Measurements from ENCODE around the gene SLC25A27.
"Not testable (repeated sequence)": the region's sequence is repeated elsewhere in the genome, so short reads cannot be mapped to it uniquely, and the experiment has no call there.

Gene SLC25A27, protein sequence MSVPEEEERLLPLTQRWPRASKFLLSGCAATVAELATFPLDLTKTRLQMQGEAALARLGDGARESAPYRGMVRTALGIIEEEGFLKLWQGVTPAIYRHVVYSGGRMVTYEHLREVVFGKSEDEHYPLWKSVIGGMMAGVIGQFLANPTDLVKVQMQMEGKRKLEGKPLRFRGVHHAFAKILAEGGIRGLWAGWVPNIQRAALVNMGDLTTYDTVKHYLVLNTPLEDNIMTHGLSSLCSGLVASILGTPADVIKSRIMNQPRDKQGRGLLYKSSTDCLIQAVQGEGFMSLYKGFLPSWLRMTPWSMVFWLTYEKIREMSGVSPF

DNA sequence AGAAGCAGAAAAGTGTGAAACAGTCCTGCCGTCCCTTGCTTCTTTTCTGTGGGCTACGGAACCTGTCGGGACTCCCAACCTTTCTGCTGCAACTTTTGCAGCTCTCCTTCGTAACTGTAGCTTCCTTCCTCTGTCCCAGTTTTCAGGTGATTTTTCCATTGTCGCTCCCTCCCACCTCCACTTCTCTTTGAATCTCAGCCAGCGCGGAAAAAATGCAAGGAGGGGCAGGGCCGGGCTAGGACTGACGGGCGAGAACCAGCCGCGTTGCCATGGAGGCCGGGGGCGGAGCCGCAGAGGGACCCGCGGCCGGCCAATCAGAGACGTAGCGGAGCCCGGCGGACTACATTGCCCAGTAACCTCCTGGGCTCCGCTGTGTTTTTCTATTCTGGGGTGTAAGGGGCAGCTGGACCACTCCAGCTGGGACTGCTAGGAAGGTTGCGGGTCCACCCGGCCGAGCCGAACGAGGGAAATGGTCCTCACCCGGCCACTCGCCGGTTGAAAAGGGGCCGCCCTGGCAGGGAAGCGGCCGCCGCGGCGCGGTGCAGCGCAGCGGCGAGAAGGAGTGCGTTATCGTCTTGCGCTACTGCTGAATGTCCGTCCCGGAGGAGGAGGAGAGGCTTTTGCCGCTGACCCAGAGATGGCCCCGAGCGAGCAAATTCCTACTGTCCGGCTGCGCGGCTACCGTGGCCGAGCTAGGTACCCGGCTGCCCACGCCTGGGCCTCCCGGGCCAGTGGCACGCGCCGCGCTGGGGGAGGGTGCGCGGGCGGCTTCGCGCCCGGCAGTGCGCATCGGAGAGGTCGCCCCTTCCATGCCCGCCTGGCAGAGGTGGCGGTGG lies at the start of gene SLC25A27, which contains the start of gene CYP39A1:
Gene SLC25A27 (plus strand): TSS at position 373 of the 836 bp plus-strand sequence. CDS start 218 bp downstream, at position 591.
Gene CYP39A1 (minus strand): TSS at position 216 of the 836 bp plus-strand sequence. CDS start 236 bp downstream, outside the sequence.
- DNase-seq, result peak; percentile 93 to 99 (median 96)
- intact Hi-C loops (cut with DNase I), result no loop called here

DNA sequence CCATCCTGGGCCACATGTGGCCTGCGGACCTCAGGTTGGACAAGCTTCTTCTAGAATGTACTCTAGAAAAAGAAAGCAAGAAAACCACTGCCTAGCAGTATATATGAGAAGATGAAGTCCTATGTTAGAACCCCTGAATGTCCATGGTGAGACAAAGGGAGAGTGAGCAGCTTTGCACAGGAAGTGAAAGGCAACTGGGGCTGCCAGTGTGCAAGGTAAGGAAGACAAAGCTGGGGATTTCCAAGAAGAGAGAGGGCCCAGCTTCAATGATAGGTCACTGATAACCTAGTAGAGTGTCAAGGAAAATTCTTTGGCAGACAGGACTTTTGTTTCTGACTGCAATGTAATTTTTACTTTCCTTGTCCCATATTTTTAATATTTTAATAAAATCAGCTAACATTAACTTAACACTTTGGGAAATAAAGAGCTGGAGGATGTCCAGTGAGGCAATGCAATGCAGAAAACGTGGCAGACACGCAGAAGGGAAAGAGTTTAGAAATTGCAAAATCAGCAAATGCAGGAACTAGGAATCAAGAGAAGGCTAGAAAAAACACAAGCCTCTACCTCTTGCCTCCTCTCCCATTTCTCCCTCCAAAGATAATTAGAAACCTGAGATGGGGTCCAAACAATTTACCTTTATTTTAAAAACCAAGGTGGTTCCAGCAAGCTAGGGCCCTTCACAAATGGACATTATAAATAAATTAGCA lies 47.5 kb upstream of the SLC25A27 start:
- intact Hi-C loops (cut with DNase I), result no loop called here
- no peak for DNase-seq

DNA sequence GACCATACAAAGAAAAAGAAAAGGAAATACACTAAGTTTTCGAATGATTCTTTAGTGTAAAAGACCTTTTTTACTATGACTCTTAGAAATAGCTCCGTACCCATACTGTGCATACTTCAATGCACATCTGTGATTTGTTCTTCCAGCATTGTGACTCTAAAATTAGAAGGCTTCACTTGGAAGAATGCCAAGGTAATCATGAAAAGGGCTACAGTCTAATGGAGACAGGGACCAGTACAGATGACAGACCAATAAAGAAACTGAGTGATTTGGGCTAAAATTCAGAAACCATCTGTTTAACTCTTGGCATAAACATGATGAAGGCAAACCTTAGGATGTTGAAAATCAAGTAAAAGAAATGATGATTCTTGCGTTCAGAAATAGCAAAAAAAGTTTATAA lies 46.4 kb upstream of the SLC25A27 start:
- intact Hi-C loops (cut with DNase I), result no loop called here
- no peak for DNase-seq

DNA sequence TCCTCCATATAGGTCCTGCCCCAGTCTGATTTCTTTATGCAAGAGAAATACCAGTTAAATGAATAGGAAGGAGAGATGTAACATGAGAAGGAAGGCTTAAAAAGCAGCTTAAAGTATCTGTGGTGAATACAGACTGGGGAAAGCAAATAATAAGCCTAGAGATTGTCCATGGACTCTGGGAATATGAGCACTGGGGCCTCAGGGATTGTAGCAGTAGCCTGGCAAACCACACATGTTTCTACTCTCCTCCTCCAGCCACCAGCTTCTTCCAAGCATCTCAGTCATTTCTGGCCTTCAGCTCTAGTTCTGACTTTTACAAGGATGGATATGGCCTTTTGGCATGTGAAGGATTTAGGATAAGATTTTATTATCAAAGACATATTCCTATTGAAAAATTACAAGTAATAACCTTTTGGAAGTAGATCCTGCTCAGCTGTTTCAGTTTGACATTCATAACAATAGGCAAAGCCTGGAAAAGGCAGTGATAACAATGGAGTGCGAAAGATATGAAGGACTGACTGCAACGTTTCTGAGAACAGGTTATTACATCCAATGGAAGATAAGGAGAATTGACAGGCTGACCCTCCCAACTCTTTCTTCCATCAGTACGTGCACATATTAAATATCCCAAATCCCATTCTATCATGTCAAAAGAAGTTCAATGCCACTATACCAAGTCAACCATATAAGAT lies 41.8 kb upstream of the SLC25A27 start:
- intact Hi-C loops (cut with DNase I), result no loop called here
- DNase-seq, result no peak

DNA sequence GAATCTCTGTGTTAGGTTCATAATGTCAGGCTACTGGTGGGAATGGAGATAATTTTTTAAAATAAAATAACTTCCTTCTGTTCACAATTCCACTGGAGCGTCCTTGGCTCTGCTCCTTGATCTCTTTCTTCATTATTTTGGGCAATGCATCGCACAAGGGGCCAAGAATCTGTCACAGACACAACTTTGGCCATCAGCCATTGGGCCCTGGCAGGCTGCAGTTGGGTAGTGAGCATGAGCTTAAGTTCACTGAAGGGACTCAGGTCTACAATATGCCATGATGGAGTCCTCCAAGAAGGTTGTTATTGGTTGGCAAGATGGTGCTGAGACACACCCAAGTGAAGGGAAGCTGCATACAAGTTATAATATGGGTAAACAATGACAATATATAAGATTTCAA lies 40.1 kb upstream of the SLC25A27 start:
- DNase-seq, result peak in 1 of 10 donors; percentile 20
- intact Hi-C loops (cut with DNase I), result no loop called here

DNA sequence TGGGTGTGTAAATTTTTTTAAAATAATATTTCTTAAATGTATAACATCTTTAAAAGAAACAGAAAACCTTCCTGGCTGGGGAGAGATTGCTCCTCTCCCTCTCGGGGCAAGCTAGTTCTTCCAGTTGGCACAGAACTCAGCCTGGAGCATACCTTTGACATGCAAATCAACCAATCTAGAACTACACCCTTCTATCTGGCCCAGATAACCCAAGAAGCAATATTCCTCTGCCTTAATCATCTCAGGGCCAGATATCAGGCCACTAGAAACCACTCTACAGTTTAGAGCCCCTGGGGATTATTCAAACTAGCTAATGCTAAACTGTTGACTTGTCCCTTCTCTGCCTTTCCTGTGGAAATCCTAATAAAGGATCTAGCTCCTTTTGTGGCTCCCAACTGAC lies 34.0 kb upstream of the SLC25A27 start:
- intact Hi-C loops (cut with DNase I), result no loop called here
- DNase-seq, result no peak

DNA sequence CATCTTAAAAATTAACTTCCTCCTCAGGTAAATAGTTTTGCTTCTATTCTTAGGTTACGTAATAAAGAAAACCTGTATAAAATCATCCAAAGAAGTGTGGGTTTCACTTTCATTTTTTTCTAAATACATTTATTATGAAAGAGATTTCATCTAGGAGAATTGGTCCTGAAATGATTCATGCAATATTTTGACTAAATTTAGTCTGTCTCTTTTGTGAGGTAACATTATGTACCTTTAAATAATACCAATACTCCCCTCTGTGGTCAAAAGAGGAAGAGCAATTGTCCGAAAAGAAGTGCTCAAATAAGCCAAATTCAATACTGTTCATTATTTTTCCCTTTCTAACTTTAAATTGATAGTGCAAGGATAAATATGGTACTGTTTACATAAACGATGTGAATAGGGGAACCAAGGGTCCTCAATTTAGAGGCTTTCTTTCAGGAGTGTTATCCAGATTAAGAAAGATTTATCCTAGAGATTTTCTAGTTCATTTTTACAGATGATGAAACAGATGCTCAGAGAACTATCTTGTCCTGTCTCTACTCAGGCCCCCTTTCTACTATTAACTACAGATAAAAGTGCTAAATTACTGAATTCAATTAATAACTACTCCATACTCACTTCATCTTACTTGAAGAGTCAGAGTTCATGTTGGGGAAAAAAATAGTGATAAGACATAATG lies 26.4 kb upstream of the SLC25A27 start:
- intact Hi-C loops (cut with DNase I), result loop anchor here (1.0 to 10.0 kb wide), 4 partner anchors 134 to 532 kb away; partner anchors contain the start of gene RCAN2
- no peak for DNase-seq

DNA sequence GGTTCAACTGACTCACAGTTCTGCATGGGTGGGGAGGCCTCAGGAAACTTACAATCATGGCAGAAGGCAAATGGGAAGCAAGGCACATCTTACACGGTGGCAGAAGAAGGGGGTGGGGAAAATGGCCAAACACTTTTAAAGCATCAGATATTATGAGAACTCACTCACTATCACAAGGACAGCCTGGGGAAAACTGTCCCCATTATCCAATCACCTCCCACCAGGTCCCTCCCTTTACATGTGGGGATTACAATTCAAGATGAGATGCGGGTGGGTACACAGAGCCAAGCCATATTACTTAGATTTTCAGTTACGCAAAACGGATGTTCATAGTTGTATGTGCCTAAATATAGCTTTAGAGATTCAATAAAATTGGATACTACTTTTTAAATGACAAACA lies 25.8 kb upstream of the SLC25A27 start:
- intact Hi-C loops (cut with DNase I), result loop anchor here (1.0 to 10.0 kb wide), 4 partner anchors 135 to 532 kb away; partner anchors contain the start of gene RCAN2
- DNase-seq, result no peak

DNA sequence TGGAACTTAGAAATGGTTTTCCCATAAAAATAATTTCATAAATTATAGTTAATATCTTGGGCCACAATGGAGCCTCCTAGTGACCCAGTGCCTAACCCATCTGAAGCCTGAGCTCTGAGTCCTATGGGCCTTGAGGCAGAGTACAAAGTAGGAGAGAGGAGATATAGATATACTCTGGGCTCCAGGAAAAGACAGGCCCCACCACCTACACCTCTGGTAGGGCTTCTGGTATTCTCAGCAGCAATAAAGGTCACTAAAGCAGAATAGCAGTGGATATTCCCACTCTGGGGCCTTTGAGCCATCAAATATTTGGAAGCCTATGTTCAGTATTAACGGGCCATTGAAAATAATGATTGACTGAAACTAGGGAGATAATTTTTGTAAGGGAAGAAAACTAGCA lies 24.3 kb upstream of the SLC25A27 start:
- intact Hi-C loops (cut with DNase I), result loop anchor here (5.0 to 10.0 kb wide), 3 partner anchors 136 to 534 kb away; partner anchors contain the start of gene RCAN2
- DNase-seq, result no peak

DNA sequence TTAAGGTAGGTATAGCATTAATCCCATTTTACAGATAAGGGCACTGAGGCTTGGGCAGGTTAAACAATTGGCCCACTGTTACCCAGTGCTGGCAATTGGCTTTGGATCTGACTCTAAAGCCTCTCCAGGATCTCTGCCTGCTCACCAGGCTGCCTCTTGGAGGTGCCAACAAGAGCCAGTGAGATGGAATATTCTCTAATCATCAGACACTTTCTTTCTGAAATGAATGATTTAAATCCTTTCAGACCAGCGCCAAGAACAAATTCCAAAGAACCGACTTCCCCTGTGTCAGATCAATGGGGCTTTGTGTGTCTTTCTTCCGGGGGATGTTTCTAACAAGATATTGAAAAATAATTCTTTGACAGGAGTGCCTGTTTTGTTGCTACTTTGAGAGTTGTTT lies 23.8 kb upstream of the SLC25A27 start:
- no peak for DNase-seq
- intact Hi-C loops (cut with DNase I), result loop anchor here (5.0 to 10.0 kb wide), 3 partner anchors 137 to 534 kb away; partner anchors contain the start of gene RCAN2

DNA sequence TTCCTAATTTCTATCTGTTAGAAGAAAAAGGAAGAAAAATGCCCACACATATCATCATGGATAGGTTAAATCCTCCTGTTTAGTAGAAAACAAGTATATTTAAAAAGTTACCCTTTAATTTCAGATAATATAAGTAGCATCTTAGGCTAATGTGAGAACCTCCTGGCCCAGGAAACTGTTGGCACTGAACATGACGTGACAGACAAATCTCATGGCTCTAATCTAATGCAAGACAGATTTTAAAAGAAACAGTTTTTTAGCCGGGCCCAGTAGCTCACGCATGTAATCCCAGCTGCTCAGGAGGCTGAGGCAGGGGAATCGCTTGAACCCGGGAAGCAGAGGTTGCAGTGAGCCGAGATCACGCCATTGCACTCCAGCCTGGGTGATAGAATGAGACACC lies 23.1 kb upstream of the SLC25A27 start:
- intact Hi-C loops (cut with DNase I), result loop anchor here (5.0 to 10.0 kb wide), 3 partner anchors 137 to 535 kb away; partner anchors contain the start of gene RCAN2
- no peak for DNase-seq

DNA sequence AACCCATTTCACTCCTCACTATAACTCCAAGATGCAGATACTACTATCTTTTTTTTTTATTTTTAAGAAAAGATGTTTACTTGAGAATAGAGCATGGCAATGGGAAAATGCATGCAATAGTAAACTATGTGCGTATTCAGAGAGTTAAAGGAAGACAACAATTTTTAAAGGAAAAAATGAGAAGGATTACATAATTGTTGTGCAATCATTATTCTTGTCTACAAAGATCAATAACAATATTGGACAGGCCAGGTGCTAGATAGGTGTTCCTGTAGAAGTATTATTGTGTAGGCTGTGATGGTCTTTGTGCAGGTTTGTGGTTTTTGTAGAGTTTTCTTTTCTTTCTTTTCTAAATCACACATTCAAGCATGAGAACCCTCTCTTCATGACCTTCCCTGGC lies 20.7 kb upstream of the SLC25A27 start:
- no peak for DNase-seq
- intact Hi-C loops (cut with DNase I), result no loop called here

DNA sequence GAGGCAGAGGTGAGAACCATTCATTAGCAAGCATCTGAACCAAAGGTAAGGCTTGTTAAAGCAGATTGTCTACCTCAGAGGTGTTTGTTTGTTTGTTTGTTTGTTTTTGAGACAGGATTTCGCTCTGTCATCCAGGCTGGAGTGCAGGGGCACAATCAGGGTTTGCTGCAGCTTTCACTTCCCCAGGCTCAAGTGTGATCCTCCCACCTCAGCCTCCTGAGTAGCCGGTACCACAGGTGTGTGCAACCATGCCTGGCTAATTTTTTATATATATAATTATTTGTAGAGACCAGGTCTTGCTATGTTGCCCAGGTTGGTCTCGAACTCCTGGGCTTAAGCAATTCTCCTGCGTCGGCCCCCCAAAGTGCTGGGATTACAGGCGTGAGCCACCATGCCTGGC lies 17.3 kb upstream of the SLC25A27 start:
- intact Hi-C loops (cut with DNase I), result no loop called here
- DNase-seq, result no peak

DNA sequence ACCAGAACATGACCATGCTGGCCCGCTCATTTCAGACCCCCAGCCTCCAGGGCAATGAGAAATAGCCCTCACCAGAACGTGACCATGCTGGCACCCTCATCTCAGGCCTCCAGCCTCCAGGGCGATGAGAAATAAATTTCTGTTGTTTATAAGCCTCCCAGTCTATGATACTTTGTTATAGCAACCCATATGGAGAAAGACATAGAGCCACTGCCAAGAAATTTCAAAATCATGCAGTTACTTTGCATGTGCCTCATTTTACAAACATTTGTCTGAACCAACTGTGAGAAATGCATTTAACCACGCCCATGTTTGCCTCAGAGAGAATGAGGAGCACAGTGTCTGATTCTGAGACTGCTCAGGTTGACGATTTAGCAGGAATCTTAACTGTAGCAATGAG lies 15.6 kb upstream of the SLC25A27 start:
- intact Hi-C loops (cut with DNase I), result no loop called here
- no peak for DNase-seq

DNA sequence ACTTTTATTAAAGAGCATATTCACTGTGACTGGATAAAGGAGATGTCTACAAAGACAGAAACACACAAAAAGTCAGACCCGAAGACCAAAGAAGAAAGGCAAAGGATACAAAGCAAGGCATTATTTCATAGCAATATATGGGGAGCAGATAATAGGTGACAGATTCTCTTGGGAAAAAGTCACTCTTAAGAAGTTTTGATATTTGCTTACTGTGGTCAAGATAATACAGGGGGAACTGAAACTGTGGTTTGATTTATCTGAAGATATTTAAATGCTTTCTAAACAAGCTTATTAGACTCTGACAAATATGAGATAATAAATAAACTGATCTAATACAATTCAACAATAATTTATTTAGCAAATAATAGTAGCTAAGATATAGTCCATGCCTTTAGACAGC lies 14.8 kb upstream of the SLC25A27 start:
- no peak for DNase-seq
- intact Hi-C loops (cut with DNase I), result no loop called here

DNA sequence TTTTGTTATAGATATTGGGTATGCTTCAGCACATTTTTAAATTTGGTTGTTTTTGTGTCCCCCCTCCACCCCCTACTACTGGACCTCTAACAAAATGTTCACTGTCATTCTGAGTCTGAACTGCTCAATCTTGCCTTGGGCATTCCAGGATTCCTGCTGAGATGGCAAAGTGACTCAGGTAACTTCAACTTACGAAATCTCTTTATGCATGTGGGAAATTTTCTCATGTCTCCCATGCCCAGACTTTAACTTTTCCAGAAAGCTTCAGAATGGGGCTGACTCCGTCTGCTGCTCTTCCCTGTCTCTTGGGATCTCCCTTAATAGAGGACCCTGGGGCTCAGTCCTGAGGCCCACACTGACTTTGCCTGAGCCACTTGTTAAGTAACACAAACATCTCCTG lies 14.1 kb upstream of the SLC25A27 start:
- no peak for DNase-seq
- intact Hi-C loops (cut with DNase I), result no loop called here

DNA sequence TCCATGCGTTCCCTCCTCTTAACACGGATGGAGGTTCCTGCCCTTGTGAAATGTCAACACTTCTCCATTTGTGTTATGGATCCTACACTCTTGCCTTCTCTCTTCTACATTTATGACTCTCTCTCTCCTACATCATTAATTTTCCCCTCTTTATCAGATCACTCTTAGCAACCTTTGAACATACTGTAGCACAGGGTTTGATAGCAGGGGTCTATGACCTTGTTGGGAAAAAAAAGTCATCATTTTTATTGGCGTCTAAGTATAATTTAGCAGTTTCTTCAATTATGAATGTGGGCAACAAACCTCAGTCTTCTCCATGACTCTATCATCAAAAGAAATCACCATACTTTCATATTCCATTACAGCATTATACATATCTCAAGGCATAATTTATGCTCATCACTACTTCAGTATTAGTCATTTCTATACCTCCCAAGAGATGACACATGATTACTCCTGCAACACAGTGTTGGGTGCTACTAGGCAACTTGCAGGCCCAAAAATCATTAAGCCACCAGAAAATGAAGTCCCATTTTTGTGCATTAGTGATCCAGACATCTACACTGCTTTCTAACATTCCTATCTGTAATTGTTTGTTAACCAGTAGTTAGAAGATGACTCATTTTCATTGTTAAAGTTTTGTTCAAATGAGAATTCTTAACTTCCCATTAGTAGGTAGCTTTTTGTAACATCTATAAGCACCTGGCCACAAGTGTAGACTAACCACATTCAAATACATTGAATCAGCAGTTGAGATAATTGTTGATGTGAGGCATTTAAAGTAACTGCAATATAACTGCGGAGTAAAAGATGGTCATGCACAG lies 9.6 kb upstream of the SLC25A27 start:
- intact Hi-C loops (cut with DNase I), result no loop called here
- DNase-seq, result no peak

DNA sequence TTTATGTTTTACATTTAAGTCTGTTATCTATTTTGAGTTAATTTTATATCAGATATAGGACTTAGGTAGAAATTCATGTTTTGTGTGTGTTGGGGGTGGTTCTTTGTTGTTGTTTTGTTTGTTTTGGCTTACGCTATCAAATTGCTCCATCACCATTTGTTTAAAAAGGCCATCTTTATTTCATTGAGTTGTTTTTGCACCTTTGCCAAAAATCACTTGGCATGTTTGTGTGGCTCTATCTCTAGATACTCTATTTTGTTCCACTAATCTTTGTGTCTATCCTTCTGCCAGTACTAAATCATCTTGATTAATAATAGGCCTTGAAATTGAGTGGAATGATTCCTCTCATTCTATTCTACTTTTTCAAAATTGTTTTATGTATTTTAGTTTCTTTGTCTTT lies 7.5 kb upstream of the SLC25A27 start:
- intact Hi-C loops (cut with DNase I), result no loop called here
- DNase-seq, result no peak

DNA sequence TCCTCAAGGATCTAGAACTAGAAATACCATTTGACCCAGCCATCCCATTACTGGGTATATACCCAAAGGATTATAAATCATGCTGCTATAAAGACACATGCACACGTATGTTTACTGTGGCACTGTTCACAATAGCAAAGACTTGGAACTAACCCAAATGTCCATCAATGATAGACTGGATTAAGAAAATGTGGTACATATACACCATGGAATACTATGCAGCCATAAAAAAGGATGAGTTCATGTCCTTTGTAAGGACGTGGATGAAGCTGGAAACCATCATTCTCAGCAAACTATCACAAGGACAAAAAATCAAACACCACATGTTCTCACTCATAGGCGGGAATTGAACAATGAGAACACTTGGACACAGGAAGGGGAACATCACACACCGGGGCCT lies 4.7 kb upstream of the SLC25A27 start:
- intact Hi-C loops (cut with DNase I), result not testable (repeated sequence)

More for the DNA sequence above, 4.7 kb upstream of the SLC25A27 start:
- not testable (repeated sequence) for DNase-seq
